Neuronal stem cell (in vitro differentiated cells): ENCODE data around the gene NANOS2.

Source experiments
- DNase-seq: peaks from one replicate; pipeline ENCODE4 v3.0.0-alpha.2; 2013; ENCODE audit warnings: low spot score
- H2AFZ ChIP-seq: one replicate; pipeline ENCODE4 v1.6.1; 2013; ENCODE audit warnings: mild to moderate bottlenecking, low read length, inconsistent platforms
- H2AK5ac ChIP-seq: 2 replicates; pipeline ENCODE4 v1.6.1; 2013; ENCODE audit warnings: low read depth, mild to moderate bottlenecking, inconsistent platforms, low read length, moderate library complexity, mixed read lengths
- H2BK120ac ChIP-seq: 2 replicates; pipeline ENCODE4 v1.6.1; 2013; ENCODE audit warnings: low read depth, mild to moderate bottlenecking, inconsistent platforms, low read length, moderate library complexity, mixed read lengths
- H2BK12ac ChIP-seq: one replicate; pipeline ENCODE4 v1.6.1; 2013; ENCODE audit warnings: low read length, inconsistent platforms
- H2BK15ac ChIP-seq: 2 replicates; pipeline ENCODE4 v1.6.1; 2013; ENCODE audit warnings: mild to moderate bottlenecking, low read length, inconsistent platforms, mixed read lengths
- H2BK5ac ChIP-seq: one replicate; pipeline ENCODE4 v1.6.1; 2013; ENCODE audit warnings: inconsistent platforms, mild to moderate bottlenecking, low read length, moderate library complexity
- H3K14ac ChIP-seq: one replicate; pipeline ENCODE4 v1.6.1; 2013; ENCODE audit warnings: low read length, inconsistent platforms
- H3K18ac ChIP-seq: 2 replicates; pipeline ENCODE4 v1.6.1; 2013; ENCODE audit warnings: low read length, inconsistent platforms
- H3K23ac ChIP-seq: 2 replicates; pipeline ENCODE4 v1.6.1; 2013; ENCODE audit warnings: low read depth, mild to moderate bottlenecking, mixed read lengths, low read length, inconsistent platforms; ENCODE audit not compliant: poor library complexity
- H3K27ac ChIP-seq: replicated peaks from 3 replicates; pipeline ENCODE4 v1.5.1; 2013; ENCODE audit warnings: low read length, inconsistent platforms
- H3K27me3 ChIP-seq, 3 experiments: 2 replicates each; pipeline ENCODE4 v1.6.1; 2013; ENCODE audit warnings: low read length in 3 of 3, mild to moderate bottlenecking in 2 of 3, inconsistent platforms in 1 of 3, low read depth in 1 of 3, mixed read lengths in 1 of 3, moderate library complexity in 1 of 3; ENCODE audit not compliant: control insufficient read depth in 3 of 3, insufficient read depth in 3 of 3
- H3K36me3 ChIP-seq, 2 donors: replicated peaks in 1 of 2; 2 replicates each; pipeline ENCODE4 v1.6.1; 2013; ENCODE audit warnings: low read length in 2 of 2; ENCODE audit not compliant: control insufficient read depth in 2 of 2, insufficient read depth in 2 of 2
- H3K4ac ChIP-seq: 2 replicates; pipeline ENCODE4 v1.6.1; 2013; ENCODE audit warnings: inconsistent platforms, mild to moderate bottlenecking, low read length, moderate library complexity
- H3K4me1 ChIP-seq, 2 donors: 1 replicate in 1 of 2; 2 replicates in 1 of 2; pipeline ENCODE4 v1.6.1; 2013; ENCODE audit warnings: low read length in 2 of 2, low read depth in 1 of 2; ENCODE audit not compliant: control insufficient read depth in 2 of 2, insufficient read depth in 1 of 2
- H3K4me2 ChIP-seq: one replicate; pipeline ENCODE4 v1.6.1; 2013; ENCODE audit warnings: mild to moderate bottlenecking, low read length, inconsistent platforms; ENCODE audit not compliant: insufficient read depth, poor library complexity, severe bottlenecking
- H3K4me3 ChIP-seq, 2 donors: 2 replicates each; pipeline ENCODE4 v1.5.1; 2013; ENCODE audit warnings: low read length in 2 of 2, mild to moderate bottlenecking in 2 of 2, inconsistent platforms in 1 of 2, moderate library complexity in 1 of 2
- H3K79me1 ChIP-seq: one replicate; pipeline ENCODE4 v1.6.1; 2013; ENCODE audit warnings: low read depth, mild to moderate bottlenecking, inconsistent platforms, low read length, moderate library complexity
- H3K9ac ChIP-seq: one replicate; pipeline ENCODE4 v1.6.1; 2013; ENCODE audit warnings: mild to moderate bottlenecking, low read depth, low read length, inconsistent platforms; ENCODE audit not compliant: poor library complexity
- H3K9me3 ChIP-seq, 2 donors: replicated peaks in 1 of 2; 2 replicates each; pipeline versions ENCODE3 to v1.6.1; 2013; ENCODE audit warnings: low read length in 2 of 2, mild to moderate bottlenecking in 2 of 2, inconsistent platforms in 1 of 2, low read depth in 1 of 2, mixed read lengths in 1 of 2, moderate library complexity in 1 of 2; ENCODE audit not compliant: control insufficient read depth in 2 of 2, insufficient read depth in 1 of 2
- H4K8ac ChIP-seq: one replicate; pipeline ENCODE4 v1.6.1; 2013; ENCODE audit warnings: low read depth, mild to moderate bottlenecking, inconsistent platforms, low read length, moderate library complexity
- H4K91ac ChIP-seq: one replicate; pipeline ENCODE4 v1.6.1; 2013; ENCODE audit warnings: low read length, low read depth, mild to moderate bottlenecking, inconsistent platforms; ENCODE audit not compliant: poor library complexity
- WGBS, 2 donors: extraction: QIAGEN DNeasy Blood & Tissue Kit; methylation state at CpG; one replicate each; pipeline ENCODE4 v1.1.7; 2013; ENCODE audit warnings: missing lambda C conversion rate in 2 of 2, mixed read lengths in 1 of 2; ENCODE audit not compliant: insufficient read length in 2 of 2, insufficient replicate concordance in 1 of 2; ENCODE audit errors: extremely low coverage in 2 of 2; 5-methylcytosine and 5-hydroxymethylcytosine counted together

Gene NANOS2

GRCh38 chr19:45876161-45876410 is 38.5 kb downstream of the NANOS2 start:
- peak overlapping the region; percentile 29 for H4K8ac ChIP-seq
- no peak overlapping the region for H3K27ac ChIP-seq
- no peak overlapping the region for H3K14ac ChIP-seq
- no peak overlapping the region for H3K23ac ChIP-seq
- peak overlapping the region; percentile 98 for H2AFZ ChIP-seq
- H3K4me1 ChIP-seq: peaks cover 10 to 32% of the 10 kb centered on the region in 2 donors
- peak overlapping the region; percentile 92 for H2BK15ac ChIP-seq
- WGBS, 2 donors: no CpG with 5 or more reads among the region's 4 CpGs
- H4K91ac ChIP-seq: no peak overlapping the region
- H2BK120ac ChIP-seq: no peak overlapping the region
- H3K4ac ChIP-seq: peak overlapping the region; percentile 17
- no peak overlapping the region for H2BK5ac ChIP-seq
- peak overlapping the region; percentile 90 for H3K18ac ChIP-seq
- peak overlapping the region; percentile 8 for H2BK12ac ChIP-seq
- no peak for DNase-seq
- no peaks in the 10 kb centered on the region for H3K9me3 ChIP-seq
- no peaks in the 10 kb centered on the region for H3K79me1 ChIP-seq
- peaks cover 0 to 2% of the 10 kb centered on the region in 2 donors for H3K36me3 ChIP-seq
- no peak overlapping the region for H2AK5ac ChIP-seq
- peak overlapping the region in 1 of 2 donors; percentile 25 for H3K4me3 ChIP-seq
- H3K27me3 ChIP-seq: no peaks in the 10 kb centered on the region
- H3K4me2 ChIP-seq: no peak overlapping the region
- no peak overlapping the region for H3K9ac ChIP-seq

- no peak overlapping the region for H3K23ac ChIP-seq
- H4K8ac ChIP-seq: no peak overlapping the region
- no CpG with 5 or more reads among the region's 7 CpGs for WGBS, 2 donors
- H3K27me3 ChIP-seq: no peaks in the 10 kb centered on the region
- no peak overlapping the region for H3K4ac ChIP-seq
- no peak overlapping the region for H3K27ac ChIP-seq
- H2BK5ac ChIP-seq: no peak overlapping the region
- no peak overlapping the region for H3K4me2 ChIP-seq
- no peak overlapping the region for H2BK15ac ChIP-seq
- H3K18ac ChIP-seq: no peak overlapping the region
- no peak overlapping the region for H4K91ac ChIP-seq
- peaks cover 10 to 32% of the 10 kb centered on the region in 2 donors for H3K4me1 ChIP-seq
- H3K36me3 ChIP-seq: peaks cover 0 to 2% of the 10 kb centered on the region in 2 donors
- no peak overlapping the region for H2BK120ac ChIP-seq
- no peak overlapping the region for H2BK12ac ChIP-seq
- H3K79me1 ChIP-seq: no peaks in the 10 kb centered on the region
- H3K4me3 ChIP-seq: no peak overlapping the region
- no peak overlapping the region for H3K9ac ChIP-seq
- DNase-seq: no peak
- no peak overlapping the region for H2AK5ac ChIP-seq
- no peak overlapping the region for H2AFZ ChIP-seq
- H3K9me3 ChIP-seq: no peaks in the 10 kb centered on the region
- no peak overlapping the region for H3K14ac ChIP-seq
Observed at GRCh38 chr19:45874620-45874966, 40.0 kb downstream of the NANOS2 start.

GRCh38 chr19:45873219-45873772 is 41.3 kb downstream of the NANOS2 start:
- no CpG with 5 or more reads among the region's 7 CpGs for WGBS, 2 donors
- Histone ChIP-seq H3K4me2 (no peak overlapping the region), H2BK5ac (no peak overlapping the region), H2AK5ac (peak overlapping the region; percentile 5), H3K18ac (no peak overlapping the region), H3K14ac (no peak overlapping the region), H3K79me1 (no peaks in the 10 kb centered on the region), H3K9me3 (no peaks in the 10 kb centered on the region), H3K4me1 (peaks cover 10 to 29% of the 10 kb centered on the region in 2 donors), H3K4ac (no peak overlapping the region), H3K9ac (peak overlapping the region; percentile 5), H2AFZ (peak overlapping the region; percentile 74), H3K27me3 (peaks cover 0 to 3% (median 0%) of the 10 kb centered on the region in 3 experiments), H3K4me3 (peak overlapping the region in 1 of 2 donors; percentile 44), H2BK15ac (no peak overlapping the region), H2BK12ac (no peak overlapping the region), H3K27ac (no peak overlapping the region), H3K23ac (no peak overlapping the region), H4K8ac (no peak overlapping the region), H2BK120ac (no peak overlapping the region), H4K91ac (no peak overlapping the region), H3K36me3 (peaks cover 0 to 2% of the 10 kb centered on the region in 2 donors)
- no peak for DNase-seq

- H4K8ac ChIP-seq: no peak overlapping the region
- no peak overlapping the region for H3K9ac ChIP-seq
- no peak overlapping the region for H2AK5ac ChIP-seq
- H3K36me3 ChIP-seq: no peaks in the 10 kb centered on the region
- H3K18ac ChIP-seq: no peak overlapping the region
- no peak overlapping the region for H2AFZ ChIP-seq
- H3K4me2 ChIP-seq: no peak overlapping the region
- no CpG with 5 or more reads among the region's 34 CpGs for WGBS, 2 donors
- no peaks in the 10 kb centered on the region for H3K79me1 ChIP-seq
- no peak overlapping the region for H2BK5ac ChIP-seq
- H2BK15ac ChIP-seq: no peak overlapping the region
- H3K9me3 ChIP-seq: no peaks in the 10 kb centered on the region
- H3K27ac ChIP-seq: no peak overlapping the region
- H2BK12ac ChIP-seq: no peak overlapping the region
- H4K91ac ChIP-seq: no peak overlapping the region
- H3K4me3 ChIP-seq: no peak overlapping the region
- DNase-seq: no peak
- H3K27me3 ChIP-seq: peaks cover 0 to 3% (median 0%) of the 10 kb centered on the region in 3 experiments
- no peak overlapping the region for H2BK120ac ChIP-seq
- H3K14ac ChIP-seq: no peak overlapping the region
- no peak overlapping the region for H3K23ac ChIP-seq
- peaks cover 10 to 24% of the 10 kb centered on the region in 2 donors for H3K4me1 ChIP-seq
- no peak overlapping the region for H3K4ac ChIP-seq
Observed at GRCh38 chr19:45872095-45872919, 42.3 kb downstream of the NANOS2 start.
